ENCODE results near the gene SLC22A14. TPM values are rescaled to one million over a fixed set of nuclear protein-coding genes. Genes with fewer than 3 reads are reported as not detected.

The SLC22A14 gene
- total RNA-seq, 1 experiment from 2014 or later: 0.22 TPM

- CTCF ChIA-PET: no interaction called here
- Histone ChIP-seq H3K9me2 (ENCODE audit: insufficient read depth) (no peaks in the 10 kb centered on the region), H3K4me2 (ENCODE audit: low read length) (no peak overlapping the region), H4K20me1 (ENCODE audit: insufficient read depth) (no peaks in the 10 kb centered on the region), H3K36me3 (ENCODE audit: control insufficient read depth in 1 of 2, insufficient read depth in 2 of 2, low read length in 2 of 2) (peaks cover 16 to 24% of the 10 kb centered on the region in 2 experiments; a peak in 3 of 4 replicates), H3K27ac (ENCODE audit: low read depth, low read length) (no peak overlapping the region), H3K9me3 (ENCODE audit: control insufficient read depth in 1 of 2, insufficient read depth in 1 of 2, low read depth in 1 of 2, low read length in 2 of 2) (no peaks in the 10 kb centered on the region), H3K79me2 (ENCODE audit: insufficient read depth, low read length) (no peaks in the 10 kb centered on the region), H2AFZ (ENCODE audit: low read depth, low read length, poor library complexity, severe bottlenecking) (no peak overlapping the region), H3K4me1 (ENCODE audit: control insufficient read depth in 1 of 2, insufficient read depth in 2 of 2, low read length in 2 of 2) (no peaks in the 10 kb centered on the region), H3K4me3 (replicated peaks in 1 of 2; ENCODE audit: low read depth in 1 of 2, low read length in 2 of 2) (no peak overlapping the region), H3K9ac (ENCODE audit: low read length) (no peak overlapping the region), H3K27me3 (ENCODE audit: insufficient read depth, low read length) (no peaks in the 10 kb centered on the region)
- TF ChIP-seq JUND (IDR thresholded peaks at IDR 0.05) (no peak), SIN3A (IDR thresholded peaks at IDR 0.05; ENCODE audit: low read depth) (no peak)
- DNase-seq (ENCODE audit: low read depth, low spot score) (no peak), ATAC-seq (no peak)
- intact Hi-C loops (cut with micrococcal nuclease): no loop called here
- RAD21 ChIA-PET (ENCODE audit: low non-redundant PET in 1 of 2, low total read pairs in 2 of 2, uncharacterized antibody in 2 of 2, unreplicated experiment in 2 of 2): no interaction called here
- POLR2A ChIA-PET: no interaction called here
- no TSS peak for BruUV-seq (replicated peaks)
These were observed 27.2 kb upstream of the SLC22A14 start for GRCh38 chr3:38254872-38255271.

GRCh38 chr3:38255627-38256026 is 26.5 kb upstream of the SLC22A14 start:
- no peaks in the 10 kb centered on the region for H3K4me1 ChIP-seq (ENCODE audit: control insufficient read depth in 1 of 2, insufficient read depth in 2 of 2, low read length in 2 of 2)
- no TSS peak for BruUV-seq (replicated peaks)
- H3K9ac ChIP-seq (ENCODE audit: low read length): no peak overlapping the region
- no peaks in the 10 kb centered on the region for H3K79me2 ChIP-seq (ENCODE audit: insufficient read depth, low read length)
- H3K27ac ChIP-seq (ENCODE audit: low read depth, low read length): no peak overlapping the region
- ChIA-PET POLR2A (no interaction called here), CTCF (no interaction called here), RAD21 (ENCODE audit: low non-redundant PET in 1 of 2, low total read pairs in 2 of 2, uncharacterized antibody in 2 of 2, unreplicated experiment in 2 of 2) (no interaction called here)
- H2AFZ ChIP-seq (ENCODE audit: low read depth, low read length, poor library complexity, severe bottlenecking): no peak overlapping the region
- no peak for DNase-seq (ENCODE audit: low read depth, low spot score)
- H3K4me3 ChIP-seq (replicated peaks in 1 of 2; ENCODE audit: low read depth in 1 of 2, low read length in 2 of 2): no peak overlapping the region
- peaks cover 16 to 24% of the 10 kb centered on the region in 2 experiments; a peak in 3 of 4 replicates for H3K36me3 ChIP-seq (ENCODE audit: control insufficient read depth in 1 of 2, insufficient read depth in 2 of 2, low read length in 2 of 2)
- no peaks in the 10 kb centered on the region for H3K9me3 ChIP-seq (ENCODE audit: control insufficient read depth in 1 of 2, insufficient read depth in 1 of 2, low read depth in 1 of 2, low read length in 2 of 2)
- no peaks in the 10 kb centered on the region for H3K27me3 ChIP-seq (ENCODE audit: insufficient read depth, low read length)
- intact Hi-C loops (cut with micrococcal nuclease): no loop called here
- ATAC-seq: no peak
- H4K20me1 ChIP-seq (ENCODE audit: insufficient read depth): no peaks in the 10 kb centered on the region
- no peak overlapping the region for H3K4me2 ChIP-seq (ENCODE audit: low read length)
- H3K9me2 ChIP-seq (ENCODE audit: insufficient read depth): no peaks in the 10 kb centered on the region
- TF ChIP-seq CBX3 (IDR thresholded peaks at IDR 0.05; ENCODE audit: low read depth) (no peak), SRF (IDR thresholded peaks at IDR 0.05; ENCODE audit: low read depth) (no peak), POLR2A (IDR thresholded peaks at IDR 0.05; ENCODE audit: borderline replicate concordance, extremely low read depth, insufficient read depth, insufficient read length) (no peak), ELF1 (IDR thresholded peaks at IDR 0.05; ENCODE audit: borderline replicate concordance, low read depth) (no peak), CEBPB (IDR thresholded peaks at IDR 0.05; ENCODE audit: low read depth) (no peak), POLR2AphosphoS5 (IDR thresholded peaks at IDR 0.05; ENCODE audit: low read depth, low read length) (no peak), SP1 (IDR thresholded peaks at IDR 0.05; ENCODE audit: low read depth) (no peak), JUND (IDR thresholded peaks at IDR 0.05) (no peak), ZNF274 (IDR thresholded peaks at IDR 0.05; ENCODE audit: low read depth, low read length) (no peak), CTCF (IDR thresholded peaks at IDR 0.05 in 2 of 3, conservative IDR thresholded peaks at IDR 0.05 in 1 of 3; ENCODE audit: borderline replicate concordance in 1 of 3, insufficient read depth in 1 of 3, low read depth in 2 of 3, low read length in 2 of 3) (no peak), RAD21 (IDR thresholded peaks at IDR 0.05; ENCODE audit: low read depth) (no peak), ZBTB33 (IDR thresholded peaks at IDR 0.05; ENCODE audit: extremely low read depth, insufficient replicate concordance, low read length) (no peak), ATF3 (IDR thresholded peaks at IDR 0.05) (no peak), EGR1 (IDR thresholded peaks at IDR 0.05; ENCODE audit: low read depth) (no peak), EZH2 (IDR thresholded peaks at IDR 0.05) (no peak), ZFX (IDR thresholded peaks at IDR 0.05) (no peak)
